ENCODE measurements around the gene CLN3. TPM values are rescaled to one million over a fixed set of nuclear protein-coding genes. Genes with fewer than 3 reads are reported as not detected.

Gene CLN3
- total and polyA plus RNA-seq, 2 of the 13 experiments (the other 11 are each of a cell fraction or from before 2014, with no cell fraction given) = 23.4 to 46.8 TPM

GRCh38 chr16:28537964-28538732, 46.3 kb upstream of the CLN3 start (continued):
- TF ChIP-seq GMEB2 (CRISPR knock-in tag; IDR thresholded peaks at IDR 0.05; ENCODE audit: low read depth) (no peak), PCBP2 (optimal IDR thresholded peaks at IDR 0.05; ENCODE audit: low read depth, low read length, poor library complexity, severe bottlenecking) (no peak), ZNF160 (CRISPR knock-in tag; IDR thresholded peaks at IDR 0.05) (no peak), MNT (IDR thresholded peaks at IDR 0.05) (no peak), HMG20B (CRISPR knock-in tag; conservative IDR thresholded peaks at IDR 0.05) (no peak), ZBTB1 (CRISPR knock-in tag; IDR thresholded peaks at IDR 0.05; ENCODE audit: borderline replicate concordance) (no peak), HNRNPH1 (optimal IDR thresholded peaks at IDR 0.05; ENCODE audit: low read depth, low read length) (no peak), PRDM10 (CRISPR knock-in tag; IDR thresholded peaks at IDR 0.05; ENCODE audit: low read depth) (no peak), NCOA5 (CRISPR knock-in tag; IDR thresholded peaks at IDR 0.05) (no peak), SP1 (IDR thresholded peaks at IDR 0.05) (no peak), SP1 (CRISPR knock-in tag; IDR thresholded peaks at IDR 0.05) (no peak), MZF1 (CRISPR knock-in tag; IDR thresholded peaks at IDR 0.05; ENCODE audit: borderline replicate concordance) (0 out of 2 replicates have a peak, but pooled peaks have one; percentile 36), CBFB (CRISPR knock-in tag; IDR thresholded peaks at IDR 0.05) (0 out of 2 replicates have a peak, but pooled peaks have one; percentile 4), ATF7-NPFF (CRISPR knock-in tag; IDR thresholded peaks at IDR 0.05; ENCODE audit: low read depth) (no peak), THAP8 (CRISPR knock-in tag; IDR thresholded peaks at IDR 0.05; ENCODE audit: borderline replicate concordance) (no peak), ATF1 (CRISPR knock-in tag; IDR thresholded peaks at IDR 0.05) (no peak), ZNF430 (CRISPR knock-in tag; IDR thresholded peaks at IDR 0.05) (no peak), KDM4B (CRISPR knock-in tag; IDR thresholded peaks at IDR 0.05) (no peak), ZSCAN30 (CRISPR knock-in tag; IDR thresholded peaks at IDR 0.05) (no peak), ZBTB26 (CRISPR knock-in tag; IDR thresholded peaks at IDR 0.05; ENCODE audit: borderline replicate concordance) (no peak), ZNF121 (CRISPR knock-in tag; IDR thresholded peaks at IDR 0.05) (peak; percentile 82), TCF12 (IDR thresholded peaks at IDR 0.05) (no peak), TCF12 (CRISPR knock-in tag; IDR thresholded peaks at IDR 0.05) (no peak)

All from HepG2 (cell line).